HG03521 (cell line): Measurements from ENCODE around the gene SH3GLB2.
"Not testable (repeated sequence)": the region's sequence is repeated elsewhere in the genome, so short reads cannot be mapped to it uniquely, and the experiment has no call there.

ENCODE experiments used
- ATAC-seq: cut with Tn5 transposase; IDR thresholded peaks from one replicate; pipeline ENCODE4 v1.9.1; 2021; ENCODE audit warnings: mild to moderate bottlenecking, moderate library complexity; ENCODE audit not compliant: unreplicated experiment

The SH3GLB2 gene

DNA sequence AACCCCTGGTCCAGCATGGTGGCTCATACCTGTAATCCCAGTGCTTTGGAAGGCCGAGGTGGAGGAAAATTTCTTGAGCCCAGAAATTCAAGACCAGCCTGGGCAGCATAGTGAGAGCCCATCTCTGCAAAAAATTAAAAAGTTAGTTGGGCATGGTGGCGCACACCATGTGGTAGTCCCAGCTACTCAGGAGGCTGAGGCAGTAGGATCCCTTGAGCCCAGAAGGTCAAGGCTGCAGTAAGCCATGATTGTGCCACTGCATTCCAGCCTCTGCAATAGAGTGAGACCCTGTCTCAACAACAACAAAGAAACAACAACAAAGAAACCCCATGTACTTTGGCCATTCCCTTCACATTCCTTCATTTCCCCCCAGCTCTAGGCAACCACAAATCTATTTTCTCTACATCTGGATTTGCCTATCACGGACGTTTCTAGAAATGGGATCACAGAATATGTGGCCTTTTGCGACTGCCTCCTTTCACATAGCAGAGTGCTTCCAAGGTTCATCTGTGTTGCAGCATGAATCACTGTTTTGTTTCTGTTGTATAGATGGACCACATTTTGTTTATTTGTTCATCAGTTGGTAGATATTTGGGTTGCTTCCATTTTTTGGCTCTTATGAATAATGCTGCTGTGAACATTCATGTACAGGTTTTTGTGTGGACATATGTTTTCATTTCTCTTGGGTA lies 26.2 kb upstream of the SH3GLB2 start:
- ATAC-seq = no peak

GRCh38 chr9:129053020-129053419 lies 24.9 kb upstream of the SH3GLB2 start:
- ATAC-seq = no peak

DNA sequence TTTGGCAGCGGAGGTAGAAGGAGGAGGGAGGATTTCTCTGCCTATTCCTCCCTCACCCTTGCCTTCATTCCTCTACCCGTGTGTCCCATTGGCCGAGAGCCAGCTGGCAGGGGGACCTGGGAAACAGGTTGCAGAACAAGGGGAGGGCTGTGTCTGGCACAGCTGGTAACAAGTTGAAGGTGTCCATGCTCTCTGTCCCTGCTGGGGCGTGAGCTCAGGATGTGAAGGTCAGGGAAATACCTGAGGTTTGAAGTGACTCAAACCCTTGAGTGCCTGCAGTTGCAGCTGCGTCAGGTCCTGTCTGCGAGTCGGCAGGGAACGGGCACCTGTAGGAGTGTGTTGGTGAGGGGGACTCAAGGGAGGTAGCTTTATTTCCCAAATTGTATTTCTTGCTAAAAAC lies 24.5 kb upstream of the SH3GLB2 start:
- no peak for ATAC-seq

- no peak for ATAC-seq
These were observed 13.9 kb upstream of the SH3GLB2 start for GRCh38 chr9:129042016-129042415.

- ATAC-seq = no peak
These were observed 12.0 kb upstream of the SH3GLB2 start for GRCh38 chr9:129040113-129040643.

GRCh38 chr9:129038109-129038852 lies 10.2 kb upstream of the SH3GLB2 start:
- ATAC-seq = no peak

DNA sequence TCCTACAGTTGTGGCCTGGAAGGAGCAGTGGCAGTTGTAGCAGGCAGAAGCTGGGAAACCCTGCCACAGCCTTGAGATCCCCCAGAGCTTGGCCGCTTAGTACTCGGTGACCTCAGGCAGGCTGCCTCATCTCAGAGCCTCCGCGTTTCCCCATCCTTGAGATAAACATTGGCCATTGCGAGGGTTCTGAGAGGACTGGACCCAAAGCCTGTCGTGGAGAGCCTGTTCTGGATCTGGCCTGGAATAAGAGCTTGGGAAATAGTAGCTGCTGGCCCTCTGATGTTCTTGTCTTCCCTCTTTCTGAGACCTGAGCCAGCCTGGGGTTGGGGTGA lies 9.6 kb upstream of the SH3GLB2 start:
- no peak for ATAC-seq

- no peak for ATAC-seq
These were observed 9.0 kb upstream of the SH3GLB2 start for GRCh38 chr9:129036923-129037766.

DNA sequence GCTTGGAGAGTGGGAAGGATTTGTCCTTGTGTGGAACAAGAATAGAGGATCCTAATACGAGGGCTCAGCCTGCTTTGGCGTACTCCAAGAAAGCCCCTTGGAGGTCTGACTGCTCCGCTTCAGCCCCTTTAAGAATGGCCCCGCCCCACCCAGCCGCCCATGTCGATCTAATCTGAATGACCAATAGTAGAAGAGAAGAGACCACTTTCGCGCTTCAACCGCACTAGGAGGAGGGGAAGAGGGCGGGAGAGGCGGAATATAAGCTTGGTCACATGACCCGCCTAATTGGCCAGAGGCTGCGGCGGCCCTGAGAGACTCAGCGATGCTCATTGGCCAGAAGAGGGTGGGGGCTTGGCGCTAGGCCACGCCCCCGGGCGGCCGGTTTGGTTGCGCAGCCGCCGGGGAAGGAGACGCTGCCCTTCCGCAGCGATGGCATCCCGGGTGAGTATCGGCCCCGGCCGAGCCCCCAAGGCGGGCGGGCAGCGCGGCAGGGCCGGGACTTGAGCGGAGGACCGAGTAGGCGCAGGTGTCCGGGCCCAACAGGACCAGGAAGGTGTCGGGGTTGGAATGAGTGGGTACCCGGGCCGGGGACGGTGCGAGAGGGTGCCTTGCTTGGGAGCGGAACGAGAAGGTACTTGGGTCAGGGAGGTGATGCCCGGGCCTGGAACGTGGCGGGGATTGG lies 8.3 kb upstream of the SH3GLB2 start, which contains the start of gene MIGA2:
Gene MIGA2 (plus strand): TSS at position 386 of the 682 bp plus-strand sequence. CDS start 3,969 bp downstream, outside the sequence.
- peak; percentile 96 for ATAC-seq

DNA sequence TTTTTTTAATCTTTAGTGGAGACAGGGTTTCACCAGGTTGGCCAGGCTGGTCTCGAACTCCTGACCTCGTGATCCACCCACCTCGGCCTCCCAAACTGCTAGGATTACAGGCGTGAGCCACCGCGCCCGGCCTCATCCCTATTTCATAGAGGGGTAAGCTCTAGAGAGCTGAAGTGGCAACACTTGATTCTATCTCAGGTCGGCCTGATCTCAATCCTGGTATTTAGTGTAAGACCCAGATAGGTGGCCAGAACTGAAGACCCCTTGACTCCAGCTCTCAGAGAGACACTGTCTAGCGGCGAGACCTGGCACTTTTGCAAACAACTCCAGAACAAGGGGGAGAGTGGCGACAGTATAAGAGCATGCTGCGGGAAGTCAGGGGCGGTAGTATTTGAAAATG lies 7.7 kb upstream of the SH3GLB2 start:
- ATAC-seq = not testable (repeated sequence)

- no peak for ATAC-seq
These were observed 5.1 kb upstream of the SH3GLB2 start for GRCh38 chr9:129033216-129033615.

DNA sequence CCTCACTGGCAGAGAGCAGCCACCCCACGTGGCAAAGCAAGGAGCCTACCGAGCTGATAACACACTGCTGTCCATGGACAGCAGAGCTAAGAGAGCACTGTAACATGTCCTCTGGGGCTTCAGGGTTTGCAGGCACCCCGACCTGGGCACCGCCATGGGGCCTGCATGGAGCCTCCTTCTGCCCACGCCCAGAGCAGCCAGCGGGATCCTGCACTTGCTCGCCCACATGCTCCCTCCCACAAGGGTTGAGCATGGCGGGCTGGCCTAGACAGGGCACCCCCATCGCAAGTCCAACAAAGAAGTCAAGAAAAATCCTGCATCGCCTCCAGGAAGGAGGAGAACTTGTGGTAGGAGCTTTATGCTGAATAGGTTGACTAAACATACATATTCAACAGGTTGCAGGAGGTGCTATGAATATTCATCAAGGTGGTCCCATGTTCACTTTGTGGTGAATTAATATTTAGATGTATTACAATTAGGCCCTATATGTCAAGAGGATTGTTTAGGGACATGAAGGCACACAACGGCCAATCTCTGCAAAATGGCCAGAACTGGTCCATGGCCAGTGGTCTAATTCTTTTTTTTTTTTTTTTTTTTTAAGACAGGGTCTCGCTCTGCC lies 4.5 kb upstream of the SH3GLB2 start:
- ATAC-seq = no peak

DNA sequence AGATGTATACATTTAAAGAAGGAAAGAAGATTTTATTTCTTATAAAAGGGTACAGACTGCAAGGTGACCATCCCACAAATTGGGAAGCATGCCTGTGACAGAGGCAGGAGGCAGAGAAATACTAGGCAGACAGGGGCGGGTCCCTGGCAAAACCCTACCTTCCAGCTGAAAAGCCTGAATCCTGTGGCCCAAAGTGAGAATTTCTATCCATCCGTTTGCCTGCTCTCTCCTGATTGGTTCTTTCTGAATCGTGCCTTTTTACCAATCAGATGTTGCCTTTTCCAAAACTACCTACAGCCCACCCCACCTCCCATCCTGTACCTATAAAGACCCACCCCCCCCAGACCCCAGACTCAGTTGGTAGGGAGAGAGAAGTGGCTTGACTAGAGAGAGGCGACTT lies 3.4 kb upstream of the SH3GLB2 start:
- no peak for ATAC-seq

- no peak for ATAC-seq
These were observed 2.1 kb upstream of the SH3GLB2 start for GRCh38 chr9:129030191-129030590.

DNA sequence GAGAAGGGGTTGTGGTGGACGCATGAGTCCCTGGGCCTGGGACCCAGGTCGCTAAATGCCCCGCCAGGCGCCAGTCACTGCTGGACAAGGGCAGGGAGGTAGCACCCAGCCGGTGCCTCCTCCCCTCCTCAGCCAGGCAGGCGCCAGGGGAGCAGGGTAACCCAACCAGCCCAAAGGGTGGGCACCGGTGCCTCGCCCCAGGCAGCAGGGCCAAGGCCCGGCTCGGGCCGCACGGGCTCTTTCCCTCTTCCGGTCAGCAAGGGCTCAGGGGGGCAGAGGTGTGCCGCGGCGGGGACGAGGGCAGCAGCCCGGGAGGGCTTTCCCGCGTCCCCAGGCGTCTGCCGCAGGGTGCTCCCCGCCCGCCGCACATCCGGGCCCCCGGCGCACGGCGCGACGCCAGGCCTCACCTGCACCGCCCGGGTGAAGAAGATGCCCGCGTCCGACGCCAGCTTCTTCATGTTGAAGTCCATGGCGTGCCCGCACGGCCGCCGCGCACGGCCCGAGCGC lies 393 bp downstream of the SH3GLB2 start:
- no peak for ATAC-seq

- no peak for ATAC-seq
These were observed 877 bp downstream of the SH3GLB2 start for GRCh38 chr9:129027224-129027684.

DNA sequence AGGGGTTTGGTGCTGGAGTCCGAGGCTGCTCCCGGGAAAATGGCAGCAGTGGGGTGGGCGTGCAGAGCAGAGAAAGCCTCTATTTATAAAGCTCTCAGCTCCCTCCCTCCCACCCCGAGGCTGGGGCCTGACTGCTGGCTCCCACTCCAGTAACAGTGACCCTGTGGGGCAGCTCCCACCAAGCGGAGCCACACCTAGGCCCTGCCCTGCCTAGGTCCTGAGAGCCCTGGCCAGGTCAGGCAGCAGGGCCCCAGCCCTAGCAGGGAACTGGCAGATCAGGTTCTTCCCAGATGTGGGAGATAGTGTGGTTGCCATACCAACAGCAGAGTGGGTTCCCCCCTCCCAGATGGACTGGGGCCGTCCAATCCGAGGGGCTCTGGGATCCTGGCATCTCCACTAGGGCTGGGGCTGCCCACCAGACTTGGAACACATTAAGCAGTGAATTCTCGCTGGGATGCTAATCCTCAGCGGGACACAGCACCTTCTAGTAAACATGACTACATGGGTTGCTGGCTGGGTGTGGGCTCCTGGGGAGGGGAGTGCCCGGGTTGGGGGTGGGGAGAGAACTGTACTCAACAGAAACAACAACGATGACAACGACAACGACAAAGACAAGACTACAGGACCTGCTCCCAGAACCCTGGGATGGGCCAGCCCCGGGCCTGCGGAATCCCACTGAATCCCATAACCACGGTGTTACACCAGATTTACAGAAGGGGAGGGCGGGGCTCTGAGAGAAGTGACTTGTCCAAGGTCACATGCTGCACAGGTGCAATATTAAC lies 1.5 kb downstream of the SH3GLB2 start:
- ATAC-seq = no peak

DNA sequence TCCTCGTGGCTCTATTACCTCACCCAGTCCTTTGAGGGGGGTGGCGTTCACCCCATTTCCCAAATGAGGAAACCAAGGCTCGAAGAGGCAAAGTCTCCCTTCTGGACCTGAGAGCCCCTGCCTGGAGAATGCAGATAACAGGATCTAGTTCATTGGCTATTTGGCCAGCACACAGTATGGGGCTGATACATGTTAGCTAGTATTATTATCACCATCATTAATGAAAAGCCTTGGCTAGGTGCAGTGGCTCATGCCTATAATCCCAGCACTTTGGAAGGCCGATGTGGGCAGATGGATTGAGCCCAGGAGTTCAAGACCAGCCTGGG lies 4.3 kb downstream of the SH3GLB2 start:
- ATAC-seq = no peak
